ENCODE results near the gene PAK6. TPM values are rescaled to one million over a fixed set of nuclear protein-coding genes. Genes with fewer than 3 reads are reported as not detected.

PAK6 gene
- total and polyA plus RNA-seq, 11 donors, result 0.93 to 17.4 (median 7.6) TPM

- peaks cover 0 to 33% (median 3%) of the 10 kb centered on the region in 9 donors for H3K27me3 ChIP-seq
- no peak for TF ChIP-seq POLR2A (IDR thresholded peaks at IDR 0.05)
- TF ChIP-seq CTCF (IDR thresholded peaks at IDR 0.05), result no peak
- DNase-seq (peak in 3 of 5 donors; percentile 35 to 62 (median 49)), ATAC-seq (peak; percentile 50 to 67 (median 60))
- intact Hi-C loops (cut with DNase I), result no loop called here
- H3K9me3 ChIP-seq, result no peaks in the 10 kb centered on the region
- H3K36me3 ChIP-seq, result no peaks in the 10 kb centered on the region
- 78 to 83% (median 80%) methylated on average over 10 of the region's 10 CpGs for WGBS, 4 donors
- peak overlapping the region in 6 of 12 donors; percentile 24 to 64 (median 41) for H3K27ac ChIP-seq
- H3K4me3 ChIP-seq, result peak overlapping the region in 2 of 12 donors; percentile 63 to 68
- peaks cover 0 to 36% (median 17%) of the 10 kb centered on the region in 12 donors for H3K4me1 ChIP-seq
Measured at GRCh38 chr15:40251486-40252140, 12.8 kb downstream of the PAK6 start.

- Histone ChIP-seq H3K27me3 (peaks cover 0 to 33% (median 3%) of the 10 kb centered on the region in 9 donors), H3K36me3 (no peaks in the 10 kb centered on the region), H3K4me1 (peaks cover 0 to 36% (median 17%) of the 10 kb centered on the region in 12 donors), H3K9me3 (no peaks in the 10 kb centered on the region), H3K27ac (peak overlapping the region in 3 of 12 donors; percentile 48 to 64 (median 57)), H3K4me3 (peak overlapping the region in 11 of 12 donors; percentile 45 to 71 (median 56))
- DNase-seq (peak in 1 of 5 donors; percentile 67), ATAC-seq (peak in 2 of 4 donors; percentile 9 to 11)
- intact Hi-C loops (cut with DNase I), result no loop called here
- no peak for TF ChIP-seq POLR2A (IDR thresholded peaks at IDR 0.05)
- WGBS, 4 donors, result 44 to 64% (median 56%) methylated on average over 5 to 27 of the region's 27 CpGs
Measured at GRCh38 chr15:40252141-40252437, 13.2 kb downstream of the PAK6 start.

- Histone ChIP-seq H3K36me3 (no peaks in the 10 kb centered on the region), H3K9me3 (no peaks in the 10 kb centered on the region), H3K27me3 (peaks cover 0 to 33% (median 3%) of the 10 kb centered on the region in 9 donors), H3K27ac (peak overlapping the region in 6 of 12 donors; percentile 8 to 64 (median 32)), H3K4me1 (peaks cover 0 to 36% (median 17%) of the 10 kb centered on the region in 12 donors), H3K4me3 (peak overlapping the region; percentile 28 to 71 (median 56))
- DNase-seq, result peak in 2 of 5 donors; percentile 49 to 67
- peak in 3 of 4 donors; percentile 13 to 66 (median 50) for ATAC-seq
- intact Hi-C loops (cut with DNase I), result no loop called here
- peak in 2 of 12 donors; percentile 13 to 15 for TF ChIP-seq CTCF (IDR thresholded peaks at IDR 0.05)
- no peak for TF ChIP-seq POLR2A (IDR thresholded peaks at IDR 0.05)
- WGBS, 4 donors, result 3 to 6% (median 4%) methylated on average over 23 to 82 of the region's 82 CpGs
Measured at GRCh38 chr15:40252438-40253166, 13.7 kb downstream of the PAK6 start.

- intact Hi-C loops (cut with DNase I), result no loop called here
- Histone ChIP-seq H3K9me3 (no peaks in the 10 kb centered on the region), H3K27ac (peak overlapping the region in 5 of 12 donors; percentile 8 to 57 (median 13)), H3K4me1 (peaks cover 0 to 36% (median 17%) of the 10 kb centered on the region in 12 donors), H3K36me3 (no peaks in the 10 kb centered on the region), H3K4me3 (peak overlapping the region; percentile 28 to 71 (median 56)), H3K27me3 (peaks cover 0 to 33% (median 3%) of the 10 kb centered on the region in 9 donors)
- no peak for TF ChIP-seq CTCF (IDR thresholded peaks at IDR 0.05)
- TF ChIP-seq POLR2A (IDR thresholded peaks at IDR 0.05), result no peak
- 37 to 67% (median 52%) methylated on average over 14 to 28 of the region's 28 CpGs for WGBS, 4 donors
- ATAC-seq (peak in 2 of 4 donors; percentile 18 to 31), DNase-seq (peak in 1 of 5 donors; percentile 62)
Measured at GRCh38 chr15:40253167-40253790, 14.4 kb downstream of the PAK6 start.

Data from heart left ventricle (tissue), 16 donors.